BLaER1 treated with 17β-estradiol and CSF1 and Interleukin-3, amounts not matched to agents 10 nM and 100 nM (cell line): Measurements from ENCODE around the gene GFRA1.

ENCODE experiments used
- H3K27ac ChIP-seq, 11 experiments: shearing (Covaris generic); formaldehyde crosslinking; 2 replicates each; pipeline ENCODE4 v1.8.1; 2022
- H3K27me3 ChIP-seq, 11 experiments: shearing (Covaris generic); formaldehyde crosslinking; 2 replicates each; pipeline ENCODE4 v1.8.1; 2022
- H3K36me3 ChIP-seq, 11 experiments: shearing (Covaris generic); formaldehyde crosslinking; 2 replicates each; pipeline ENCODE4 v1.8.1; 2022
- H3K4me1 ChIP-seq, 10 experiments: shearing (Covaris generic); formaldehyde crosslinking; 2 replicates each; pipeline ENCODE4 v1.8.1; 2022
- H3K4me2 ChIP-seq, 11 experiments: shearing (Covaris generic); formaldehyde crosslinking; 2 replicates each; pipeline ENCODE4 v1.8.1; 2022
- H3K4me3 ChIP-seq, 10 experiments: shearing (Covaris generic); formaldehyde crosslinking; 2 replicates each; pipeline ENCODE4 v1.8.1; 2022
- H3K9ac ChIP-seq, 11 experiments: shearing (Covaris generic); formaldehyde crosslinking; 2 replicates each; pipeline ENCODE4 v1.8.1; 2022
- H3K9me3 ChIP-seq, 11 experiments: shearing (Covaris generic); formaldehyde crosslinking; replicated peaks in 1 of 11; 2 replicates each; pipeline ENCODE4 v1.8.1; 2022
- H4K20me1 ChIP-seq, 11 experiments: shearing (Covaris generic); formaldehyde crosslinking; 2 replicates each; pipeline ENCODE4 v1.8.1; 2022
- Cebpa-rat ChIP-seq, 11 experiments: shearing (Covaris generic); IDR thresholded peaks; 2 replicates each; pipeline ENCODE4 v1.8.1; 2022

The GFRA1 gene

GRCh38 chr10:116164291-116164690 is 108.7 kb downstream of the GFRA1 start:
- H4K20me1 ChIP-seq: no peaks in the 10 kb centered on the region

DNA sequence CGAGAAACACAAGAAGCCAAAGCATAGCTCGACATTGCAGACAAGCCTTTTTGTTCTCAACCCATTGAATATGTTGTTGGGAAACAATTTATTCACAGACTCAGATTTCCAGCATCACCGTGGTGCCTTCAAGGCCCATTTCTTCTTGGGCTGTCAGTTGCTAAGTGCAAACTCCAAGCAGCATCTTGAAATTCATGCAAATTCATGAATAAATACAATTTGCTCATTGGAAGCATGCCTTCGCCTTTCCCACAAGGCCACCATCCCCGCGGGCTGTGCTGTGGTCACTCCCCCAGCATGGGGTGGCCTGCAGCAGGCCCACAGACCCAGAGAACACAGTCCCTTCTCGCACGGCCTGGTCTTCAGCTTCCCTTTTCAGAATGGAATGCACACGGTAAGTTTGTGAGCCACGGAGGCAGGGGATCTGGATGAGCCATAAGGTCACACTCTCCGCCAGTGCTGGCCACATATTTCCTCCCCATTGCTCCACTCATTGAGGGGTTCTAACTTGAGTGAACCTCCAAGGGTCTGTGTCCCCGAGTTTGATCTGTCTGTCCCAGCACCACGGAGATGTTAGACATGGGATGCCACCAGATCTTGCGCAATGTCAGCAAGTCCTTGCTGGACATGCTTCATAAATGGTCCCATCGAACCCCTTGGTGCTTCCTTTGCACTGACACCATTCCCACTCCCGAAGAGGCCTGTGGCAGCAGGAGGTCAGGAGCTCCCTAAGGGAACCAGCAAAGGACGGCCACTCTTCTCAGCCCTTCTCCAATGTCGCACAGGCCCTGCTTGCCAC is 109.5 kb downstream of the GFRA1 start:
- Histone ChIP-seq H3K36me3 (no peaks in the 10 kb centered on the region), H3K4me1 (no peaks in the 10 kb centered on the region), H3K27me3 (no peaks in the 10 kb centered on the region), H4K20me1 (no peaks in the 10 kb centered on the region), H3K27ac (no peak overlapping the region), H3K9me3 (peaks cover 0 to 21% (median 8%) of the 10 kb centered on the region in 11 experiments; a peak in 9 of 22 replicates), H3K4me2 (no peak overlapping the region), H3K9ac (no peak overlapping the region), H3K4me3 (no peak overlapping the region)
- peak; percentile 6 to 90 (median 54); a peak in 13 of 22 replicates for TF ChIP-seq Cebpa-rat (IDR thresholded peaks at IDR 0.05)

More at GRCh38 chr10:116164291-116164690, 108.7 kb downstream of the GFRA1 start:
- no peaks in the 10 kb centered on the region for H3K4me1 ChIP-seq
- no peaks in the 10 kb centered on the region for H3K27me3 ChIP-seq
- no peak overlapping the region for H3K9ac ChIP-seq
- H3K27ac ChIP-seq: no peak overlapping the region
- no peaks in the 10 kb centered on the region for H3K36me3 ChIP-seq
- TF ChIP-seq Cebpa-rat (IDR thresholded peaks at IDR 0.05): no peak
- no peak overlapping the region for H3K4me2 ChIP-seq
- no peak overlapping the region for H3K4me3 ChIP-seq
- peaks cover 2 to 21% (median 11%) of the 10 kb centered on the region in 11 experiments; a peak in 11 of 22 replicates for H3K9me3 ChIP-seq

DNA sequence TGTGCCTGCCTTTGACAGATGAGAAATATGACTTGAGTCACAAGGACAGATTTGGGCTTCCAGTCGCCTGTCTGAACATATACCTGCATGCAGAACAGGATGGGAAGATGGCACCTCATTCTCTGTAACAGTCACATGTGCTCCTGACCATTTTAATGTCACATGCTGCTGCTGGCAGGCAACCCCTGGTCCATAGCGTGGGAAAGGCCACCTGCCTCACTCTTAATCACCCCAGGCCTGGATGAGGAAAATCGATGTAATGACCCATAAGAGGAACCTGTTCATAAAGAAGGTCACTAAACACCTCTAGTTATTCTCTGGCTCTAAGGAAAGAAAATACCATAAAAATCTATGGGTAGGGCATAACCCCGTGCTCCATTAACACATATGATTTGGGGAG is 110.2 kb downstream of the GFRA1 start:
- Histone ChIP-seq H3K4me3 (no peak overlapping the region), H3K4me2 (no peak overlapping the region), H3K36me3 (no peaks in the 10 kb centered on the region), H3K27me3 (no peaks in the 10 kb centered on the region), H4K20me1 (no peaks in the 10 kb centered on the region), H3K9me3 (peaks cover 0 to 21% (median 8%) of the 10 kb centered on the region in 11 experiments; a peak in 9 of 22 replicates), H3K27ac (no peak overlapping the region), H3K9ac (no peak overlapping the region), H3K4me1 (no peaks in the 10 kb centered on the region)
- no peak for TF ChIP-seq Cebpa-rat (IDR thresholded peaks at IDR 0.05)

DNA sequence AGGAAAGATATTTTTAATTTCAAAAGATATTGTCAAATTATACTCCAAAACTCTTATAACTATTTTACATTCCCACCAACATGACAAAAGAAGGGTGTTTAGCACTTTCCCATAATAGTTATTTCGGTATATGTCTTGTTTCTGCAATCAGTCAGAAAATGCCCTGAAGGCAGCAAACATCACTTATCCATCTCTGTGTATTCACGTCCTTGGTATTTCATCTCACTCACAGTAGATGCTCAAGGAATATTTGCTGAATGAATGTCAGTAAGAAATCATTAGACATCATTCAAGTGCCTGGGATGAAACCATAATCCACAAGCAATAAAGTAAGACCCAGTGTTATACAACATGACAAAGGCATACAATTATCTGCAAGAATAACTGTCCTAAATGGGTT is 112.7 kb downstream of the GFRA1 start:
- H3K36me3 ChIP-seq: no peaks in the 10 kb centered on the region
- no peak overlapping the region for H3K27ac ChIP-seq
- no peak for TF ChIP-seq Cebpa-rat (IDR thresholded peaks at IDR 0.05)
- no peaks in the 10 kb centered on the region for H3K27me3 ChIP-seq
- H3K4me1 ChIP-seq: no peaks in the 10 kb centered on the region
- H4K20me1 ChIP-seq: no peaks in the 10 kb centered on the region
- H3K9me3 ChIP-seq: peaks cover 0 to 15% (median 8%) of the 10 kb centered on the region in 11 experiments; a peak in 9 of 22 replicates
- H3K4me3 ChIP-seq: no peak overlapping the region
- H3K9ac ChIP-seq: no peak overlapping the region
- H3K4me2 ChIP-seq: no peak overlapping the region

DNA sequence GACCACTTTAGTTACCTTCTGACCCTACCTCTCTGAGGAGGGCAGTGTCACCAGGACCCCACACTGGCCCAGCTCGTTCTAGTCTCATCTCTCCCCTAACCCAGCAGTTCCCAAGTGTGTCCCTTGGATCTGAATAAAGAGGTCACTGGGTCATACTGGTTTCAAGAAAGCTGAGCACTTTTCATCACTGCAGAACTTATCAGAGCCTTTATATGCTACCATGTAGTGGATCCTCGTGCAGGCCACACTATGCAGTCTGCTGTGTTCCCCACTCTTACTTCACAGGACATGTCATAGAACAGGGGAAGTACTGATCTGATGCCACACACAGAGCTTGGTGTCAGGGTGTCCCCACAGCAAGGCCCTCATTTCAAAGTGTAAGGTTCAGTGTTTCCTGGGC is 113.8 kb downstream of the GFRA1 start:
- Histone ChIP-seq H3K27me3 (no peaks in the 10 kb centered on the region), H3K27ac (no peak overlapping the region), H3K4me1 (no peaks in the 10 kb centered on the region), H3K9me3 (peaks cover 0 to 15% (median 8%) of the 10 kb centered on the region in 11 experiments; a peak in 9 of 22 replicates), H3K36me3 (no peaks in the 10 kb centered on the region), H3K4me2 (no peak overlapping the region), H4K20me1 (no peaks in the 10 kb centered on the region), H3K4me3 (no peak overlapping the region), H3K9ac (no peak overlapping the region)
- TF ChIP-seq Cebpa-rat (IDR thresholded peaks at IDR 0.05): no peak

DNA sequence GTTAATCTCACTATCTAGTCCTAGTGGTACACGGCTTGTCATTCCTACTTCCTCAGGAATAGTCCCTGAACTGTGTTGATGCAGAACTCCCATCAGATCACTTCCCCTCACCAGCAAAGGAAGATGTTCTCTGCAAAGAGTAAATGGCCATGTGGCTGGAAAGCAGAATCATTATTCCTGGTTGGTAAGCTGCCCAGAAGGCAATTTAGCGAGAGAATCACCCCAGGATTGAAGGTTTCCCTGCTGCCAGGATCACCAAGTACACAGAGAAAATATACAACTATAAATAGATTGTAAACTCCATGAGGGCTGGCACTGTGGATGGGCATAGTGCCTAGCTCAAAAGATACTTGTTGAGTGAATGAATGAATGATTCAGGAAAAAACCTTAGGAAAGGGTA is 115.0 kb downstream of the GFRA1 start:
- peaks cover 0 to 15% (median 8%) of the 10 kb centered on the region in 11 experiments; a peak in 9 of 22 replicates for H3K9me3 ChIP-seq
- TF ChIP-seq Cebpa-rat (IDR thresholded peaks at IDR 0.05): no peak
- H3K27ac ChIP-seq: no peak overlapping the region
- H3K4me1 ChIP-seq: no peaks in the 10 kb centered on the region
- no peak overlapping the region for H3K4me2 ChIP-seq
- H4K20me1 ChIP-seq: no peaks in the 10 kb centered on the region
- no peak overlapping the region for H3K9ac ChIP-seq
- no peak overlapping the region for H3K4me3 ChIP-seq
- no peaks in the 10 kb centered on the region for H3K36me3 ChIP-seq
- no peaks in the 10 kb centered on the region for H3K27me3 ChIP-seq

- Histone ChIP-seq H3K27me3 (no peaks in the 10 kb centered on the region), H3K4me3 (no peak overlapping the region), H4K20me1 (no peaks in the 10 kb centered on the region), H3K9ac (no peak overlapping the region), H3K4me2 (no peak overlapping the region), H3K9me3 (peaks cover 0 to 15% (median 8%) of the 10 kb centered on the region in 11 experiments; a peak in 9 of 22 replicates), H3K27ac (no peak overlapping the region), H3K36me3 (no peaks in the 10 kb centered on the region), H3K4me1 (no peaks in the 10 kb centered on the region)
- no peak for TF ChIP-seq Cebpa-rat (IDR thresholded peaks at IDR 0.05)
These were observed 115.5 kb downstream of the GFRA1 start for GRCh38 chr10:116157485-116157884.

DNA sequence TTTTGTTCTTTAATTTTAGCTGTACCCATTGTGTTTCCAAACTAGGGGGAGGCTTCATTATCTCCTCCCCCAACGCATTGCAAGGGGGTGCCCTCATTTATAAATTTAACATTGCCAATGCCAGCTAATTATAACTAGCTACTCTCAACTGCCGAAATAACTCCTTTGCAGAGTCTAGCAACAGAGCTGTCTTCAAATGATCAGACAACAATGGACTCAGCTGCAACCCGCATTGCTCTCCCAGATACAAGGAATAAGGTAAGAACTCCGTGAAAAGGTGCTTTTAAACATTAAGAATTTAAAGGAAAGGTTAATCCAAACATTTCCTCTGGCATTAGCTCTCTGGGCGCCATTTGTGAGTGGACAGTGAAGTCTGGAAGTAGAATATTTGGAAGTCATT is 116.2 kb downstream of the GFRA1 start:
- TF ChIP-seq Cebpa-rat (IDR thresholded peaks at IDR 0.05): no peak
- H3K27ac ChIP-seq: no peak overlapping the region
- no peak overlapping the region for H3K9ac ChIP-seq
- no peaks in the 10 kb centered on the region for H3K4me1 ChIP-seq
- no peak overlapping the region for H3K4me2 ChIP-seq
- H3K36me3 ChIP-seq: no peaks in the 10 kb centered on the region
- no peak overlapping the region for H3K4me3 ChIP-seq
- H4K20me1 ChIP-seq: no peaks in the 10 kb centered on the region
- H3K27me3 ChIP-seq: no peaks in the 10 kb centered on the region
- peaks cover 0 to 10% (median 6%) of the 10 kb centered on the region in 11 experiments; a peak in 9 of 22 replicates for H3K9me3 ChIP-seq

GRCh38 chr10:116155191-116155590 is 117.8 kb downstream of the GFRA1 start:
- no peaks in the 10 kb centered on the region for H3K36me3 ChIP-seq
- no peaks in the 10 kb centered on the region for H3K27me3 ChIP-seq
- no peaks in the 10 kb centered on the region for H3K9me3 ChIP-seq
- H4K20me1 ChIP-seq: no peaks in the 10 kb centered on the region
- H3K9ac ChIP-seq: no peak overlapping the region
- no peak overlapping the region for H3K4me2 ChIP-seq
- H3K4me1 ChIP-seq: peaks cover 0 to 2% (median 0%) of the 10 kb centered on the region in 10 experiments; a peak in 3 of 20 replicates
- no peak overlapping the region for H3K27ac ChIP-seq
- TF ChIP-seq Cebpa-rat (IDR thresholded peaks at IDR 0.05): no peak
- no peak overlapping the region for H3K4me3 ChIP-seq

DNA sequence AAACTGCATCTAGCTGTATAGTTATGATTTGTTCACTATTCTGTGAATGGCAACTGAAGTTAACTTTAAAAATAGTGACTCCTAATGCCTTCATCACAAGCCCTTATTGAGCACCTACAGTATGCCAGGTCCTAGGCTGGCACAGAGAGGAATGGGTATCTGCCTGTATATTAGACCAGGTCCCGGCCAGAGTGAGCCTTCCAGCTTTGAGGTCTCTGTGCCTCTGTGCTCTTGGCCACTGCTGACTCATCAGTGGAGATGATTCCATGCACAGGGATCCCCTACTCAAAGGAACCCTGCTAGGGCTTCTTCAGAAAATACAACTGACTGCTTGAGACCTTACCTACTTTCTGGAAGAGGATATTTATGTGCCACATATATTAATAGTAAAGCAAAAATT is 118.4 kb downstream of the GFRA1 start:
- H3K4me3 ChIP-seq: no peak overlapping the region
- H3K9me3 ChIP-seq: no peaks in the 10 kb centered on the region
- no peaks in the 10 kb centered on the region for H3K27me3 ChIP-seq
- no peaks in the 10 kb centered on the region for H3K36me3 ChIP-seq
- no peak overlapping the region for H3K27ac ChIP-seq
- no peaks in the 10 kb centered on the region for H4K20me1 ChIP-seq
- H3K4me1 ChIP-seq: peaks cover 0 to 7% (median 0%) of the 10 kb centered on the region in 10 experiments; a peak in 3 of 20 replicates
- no peak overlapping the region for H3K9ac ChIP-seq
- no peak overlapping the region for H3K4me2 ChIP-seq
- TF ChIP-seq Cebpa-rat (IDR thresholded peaks at IDR 0.05): no peak
